Activated T-cell treated with anti-CD3 and anti-CD28 coated beads for 4 hours (primary cell): Measurements from ENCODE around the gene TCN2.
"Not testable (repeated sequence)": the region's sequence is repeated elsewhere in the genome, so short reads cannot be mapped to it uniquely, and the experiment has no call there.

Experiments used
- DNase-seq: peaks from one replicate; pipeline ENCODE4 v3.0.0-alpha.2; 2020

The TCN2 gene

GRCh38 chr22:30580896-30581295 lies 26.1 kb upstream of the TCN2 start:
- DNase-seq: no peak

GRCh38 chr22:30582051-30582450 lies 24.9 kb upstream of the TCN2 start:
- no peak for DNase-seq

GRCh38 chr22:30582788-30583545 lies 24.0 kb upstream of the TCN2 start:
- no peak for DNase-seq

GRCh38 chr22:30584441-30584840 lies 22.5 kb upstream of the TCN2 start:
- no peak for DNase-seq

GRCh38 chr22:30586414-30586813 lies 20.6 kb upstream of the TCN2 start:
- DNase-seq: no peak

GRCh38 chr22:30591191-30591587 lies 15.8 kb upstream of the TCN2 start:
- DNase-seq: no peak

- peak; percentile 90 for DNase-seq
These were observed 15.2 kb upstream of the TCN2 start, which contains the start of gene PES1 for GRCh38 chr22:30591588-30592359. PES1 (minus strand) TSS chr22:30591910; CDS start chr22:30591833, 77 bp downstream.

- DNase-seq: not testable (repeated sequence)
These were observed 14.6 kb upstream of the TCN2 start for GRCh38 chr22:30592360-30592713.

- DNase-seq: no peak
These were observed 10.8 kb upstream of the TCN2 start for GRCh38 chr22:30596199-30596598.

- DNase-seq: no peak
These were observed 10.1 kb upstream of the TCN2 start for GRCh38 chr22:30596886-30597285.

- no peak for DNase-seq
These were observed 8.0 kb upstream of the TCN2 start for GRCh38 chr22:30598986-30599385.

- no peak for DNase-seq
These were observed 6.1 kb upstream of the TCN2 start for GRCh38 chr22:30600921-30601320.

- DNase-seq: no peak
These were observed 5.5 kb upstream of the TCN2 start for GRCh38 chr22:30601464-30601863.

- DNase-seq: no peak
These were observed 4.9 kb upstream of the TCN2 start for GRCh38 chr22:30602049-30602448.

GRCh38 chr22:30603801-30604200 lies 3.2 kb upstream of the TCN2 start:
- DNase-seq: no peak

GRCh38 chr22:30604723-30605122 lies 2.3 kb upstream of the TCN2 start:
- no peak for DNase-seq

- peak; percentile 27 for DNase-seq
These were observed 1.4 kb upstream of the TCN2 start for GRCh38 chr22:30605449-30606110.

- no peak for DNase-seq
These were observed 441 bp downstream of the TCN2 start for GRCh38 chr22:30607300-30607930.

GRCh38 chr22:30607939-30608338 lies 965 bp downstream of the TCN2 start:
- no peak for DNase-seq

GRCh38 chr22:30609260-30610185 lies 2.5 kb downstream of the TCN2 start:
- no peak for DNase-seq

GRCh38 chr22:30610299-30610698 lies 3.3 kb downstream of the TCN2 start:
- DNase-seq: no peak

- no peak for DNase-seq
These were observed 4.2 kb downstream of the TCN2 start for GRCh38 chr22:30611197-30611596.
